HG03354 (cell line): ENCODE results near the gene WIPF3.

ENCODE experiments used
- ATAC-seq: cut with Tn5 transposase; IDR thresholded peaks from one replicate; pipeline ENCODE4 v1.9.1; 2021; ENCODE audit warnings: mild to moderate bottlenecking; ENCODE audit not compliant: unreplicated experiment, poor library complexity, severe bottlenecking

The WIPF3 gene, protein sequence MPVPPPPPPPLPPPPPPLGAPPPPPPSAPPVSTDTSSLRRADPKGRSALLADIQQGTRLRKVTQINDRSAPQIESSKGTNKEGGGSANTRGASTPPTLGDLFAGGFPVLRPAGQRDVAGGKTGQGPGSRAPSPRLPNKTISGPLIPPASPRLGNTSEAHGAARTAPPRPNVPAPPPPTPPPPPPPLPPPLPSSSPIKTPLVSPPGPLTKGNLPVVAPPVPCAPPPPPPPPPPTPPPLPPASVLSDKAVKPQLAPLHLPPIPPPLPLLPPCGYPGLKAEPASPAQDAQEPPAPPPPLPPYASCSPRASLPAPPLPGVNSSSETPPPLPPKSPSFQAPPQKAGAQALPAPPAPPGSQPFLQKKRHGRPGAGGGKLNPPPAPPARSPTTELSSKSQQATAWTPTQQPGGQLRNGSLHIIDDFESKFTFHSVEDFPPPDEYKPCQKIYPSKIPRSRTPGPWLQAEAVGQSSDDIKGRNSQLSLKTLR

DNA sequence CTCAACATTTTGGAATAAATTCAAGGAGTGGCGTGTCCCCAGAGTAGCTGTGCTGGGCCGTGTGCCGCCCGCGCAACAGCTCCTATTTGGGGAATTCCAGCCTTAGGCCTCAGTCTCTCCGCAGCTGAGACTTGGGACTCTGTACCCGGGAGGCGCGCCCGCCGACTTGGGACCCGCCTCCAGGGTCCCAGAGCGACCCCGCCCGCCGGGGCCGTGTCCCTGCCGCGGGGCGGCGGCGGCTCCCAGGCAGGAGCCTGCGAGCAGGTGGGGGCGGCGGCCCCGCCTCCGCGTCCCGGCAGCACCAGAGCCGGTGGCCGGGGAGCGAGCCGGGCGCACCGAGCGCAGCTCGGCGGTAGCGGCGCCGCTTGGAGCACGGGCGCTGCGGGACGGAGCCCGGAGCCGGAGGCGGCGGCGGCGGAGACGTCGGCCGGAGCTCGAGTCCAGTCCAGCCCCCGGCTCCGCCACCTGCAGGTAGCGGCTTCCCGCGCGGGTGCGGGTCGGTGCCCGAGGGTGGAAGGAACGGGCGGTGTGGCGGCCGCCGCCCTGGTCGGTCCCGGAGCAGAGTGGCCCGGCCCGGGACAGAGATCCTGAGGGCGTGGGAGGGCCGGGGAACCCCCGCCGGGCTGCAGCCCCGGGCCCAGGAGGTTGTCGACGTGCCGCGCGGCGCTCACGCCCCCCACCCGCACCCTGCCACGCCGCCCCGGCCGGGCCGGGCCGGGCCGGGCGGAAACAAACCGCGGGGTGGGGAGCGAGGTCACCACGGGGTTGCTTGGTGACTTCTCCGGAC lies at the start of gene WIPF3:
WIPF3 (plus strand) TSS at position 301 of the 787 bp plus-strand sequence. CDS start 28,217 bp downstream, outside the sequence.
- no peak for ATAC-seq

DNA sequence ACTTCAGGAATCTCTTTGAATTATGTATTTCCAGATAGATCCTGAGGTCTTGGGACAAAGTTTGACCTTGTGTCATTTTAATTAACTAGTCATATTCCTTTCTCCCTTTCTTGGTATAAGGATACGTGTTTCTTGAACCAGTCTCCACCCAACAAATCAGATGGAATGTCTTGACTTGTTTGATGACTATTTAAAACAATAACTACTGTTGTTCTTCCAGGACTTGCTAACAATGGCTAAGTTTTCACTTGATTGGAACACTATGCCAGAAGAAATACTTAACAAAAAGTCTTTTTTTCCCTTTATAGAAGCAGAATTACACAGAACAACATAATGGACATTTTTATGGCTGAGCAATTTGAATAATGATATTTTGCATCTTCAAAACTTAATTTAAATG lies 43.0 kb upstream of the WIPF3 start:
- no peak for ATAC-seq

- ATAC-seq: no peak
Measured at GRCh38 chr7:29764227-29764626, 42.1 kb upstream of the WIPF3 start.

DNA sequence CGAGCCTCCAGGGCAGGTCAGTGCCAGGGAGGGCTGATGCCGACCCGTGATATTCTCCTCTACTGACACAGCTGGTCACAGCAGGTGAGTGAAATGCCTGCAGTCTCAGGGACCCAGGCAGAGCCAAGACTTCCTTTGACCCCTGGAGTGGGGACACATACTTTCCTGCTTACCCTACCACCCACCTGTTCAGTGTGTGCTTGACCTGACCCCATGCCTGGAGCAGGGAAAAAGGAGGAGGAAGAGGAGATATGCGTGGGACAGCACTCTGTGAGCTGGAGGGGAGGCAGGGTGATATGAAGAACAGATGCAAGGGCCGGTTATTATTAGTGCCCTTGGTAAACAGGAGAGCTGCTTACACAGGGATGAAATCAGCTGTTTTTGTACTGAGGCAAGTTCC lies 40.8 kb upstream of the WIPF3 start:
- ATAC-seq: no peak

DNA sequence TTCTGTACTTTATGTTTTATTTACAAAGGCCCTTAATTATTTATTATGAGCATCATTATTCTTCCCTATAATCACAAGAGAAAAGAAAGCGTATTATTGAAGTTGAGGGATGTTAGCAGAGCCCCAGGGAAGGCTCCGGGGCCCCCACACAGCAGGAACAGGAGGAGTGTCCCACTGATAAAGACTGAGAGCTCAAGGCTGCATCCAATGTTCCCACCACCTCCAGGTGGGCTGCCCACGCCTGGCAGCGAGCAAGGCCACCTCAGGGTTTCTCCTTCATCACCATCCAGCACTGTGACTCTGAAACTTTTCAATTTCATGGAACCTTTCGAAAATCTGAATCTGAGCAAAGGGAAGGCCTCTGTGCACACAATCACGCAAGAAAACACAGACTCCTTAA lies 35.9 kb upstream of the WIPF3 start:
- no peak for ATAC-seq

DNA sequence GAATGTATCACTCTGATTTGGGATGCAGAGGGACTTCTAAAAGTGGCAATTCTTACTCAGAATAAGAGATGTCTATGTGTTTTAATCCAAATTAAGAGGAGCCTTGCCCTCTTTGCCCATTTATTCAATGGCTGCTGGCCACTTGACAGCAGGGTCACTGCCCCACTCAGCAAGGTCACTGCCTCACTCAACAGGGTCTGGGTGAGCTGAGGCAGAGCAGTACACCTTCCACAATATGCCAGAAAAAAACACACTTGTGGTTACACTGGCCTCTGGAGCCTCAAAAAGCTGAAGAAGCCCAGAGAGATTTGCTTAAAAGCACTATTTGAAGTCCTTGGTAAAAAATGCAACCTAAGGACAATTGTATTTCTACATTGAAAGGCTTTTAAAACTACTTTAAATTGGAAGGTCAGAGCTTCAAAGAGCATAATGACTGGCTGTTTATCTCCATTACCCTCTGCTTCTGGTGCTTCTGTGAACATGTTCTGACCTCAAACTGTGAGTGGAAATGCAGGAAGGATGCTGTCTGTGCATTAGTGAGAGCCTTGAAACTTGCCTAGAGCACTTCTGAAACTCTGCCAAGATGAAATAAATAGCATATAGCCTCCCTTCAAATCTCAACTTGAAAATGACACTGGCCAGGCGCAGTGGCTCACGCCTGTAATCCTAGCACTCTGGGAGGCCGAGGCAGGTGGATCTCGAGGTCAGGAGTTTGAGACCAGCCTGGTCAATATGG lies 35.1 kb upstream of the WIPF3 start:
- ATAC-seq: no peak

- no peak for ATAC-seq
Measured at GRCh38 chr7:29779017-29779416, 27.3 kb upstream of the WIPF3 start.

GRCh38 chr7:29780346-29780745 lies 26.0 kb upstream of the WIPF3 start:
- ATAC-seq: no peak

GRCh38 chr7:29783671-29784070 lies 22.6 kb upstream of the WIPF3 start:
- no peak for ATAC-seq

DNA sequence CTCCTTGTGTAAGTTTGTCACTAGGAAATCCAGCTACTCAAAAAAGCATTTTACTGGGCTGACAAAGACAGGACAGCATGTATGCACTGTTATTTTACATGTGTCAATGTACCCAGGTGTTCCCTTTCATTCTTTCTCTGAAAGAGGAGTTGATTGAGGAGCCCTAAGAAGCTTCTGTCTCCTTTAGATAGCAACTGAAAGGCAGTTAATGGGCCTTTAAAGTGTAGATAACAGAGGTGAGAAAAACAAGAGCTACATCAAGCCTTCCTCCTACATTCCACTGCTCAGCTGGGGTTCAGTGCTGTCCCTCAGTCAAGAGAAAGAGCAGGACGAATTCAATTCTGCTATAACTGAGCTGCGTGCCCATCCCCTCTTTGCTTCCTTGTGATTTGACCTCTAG lies 12.8 kb upstream of the WIPF3 start:
- no peak for ATAC-seq

DNA sequence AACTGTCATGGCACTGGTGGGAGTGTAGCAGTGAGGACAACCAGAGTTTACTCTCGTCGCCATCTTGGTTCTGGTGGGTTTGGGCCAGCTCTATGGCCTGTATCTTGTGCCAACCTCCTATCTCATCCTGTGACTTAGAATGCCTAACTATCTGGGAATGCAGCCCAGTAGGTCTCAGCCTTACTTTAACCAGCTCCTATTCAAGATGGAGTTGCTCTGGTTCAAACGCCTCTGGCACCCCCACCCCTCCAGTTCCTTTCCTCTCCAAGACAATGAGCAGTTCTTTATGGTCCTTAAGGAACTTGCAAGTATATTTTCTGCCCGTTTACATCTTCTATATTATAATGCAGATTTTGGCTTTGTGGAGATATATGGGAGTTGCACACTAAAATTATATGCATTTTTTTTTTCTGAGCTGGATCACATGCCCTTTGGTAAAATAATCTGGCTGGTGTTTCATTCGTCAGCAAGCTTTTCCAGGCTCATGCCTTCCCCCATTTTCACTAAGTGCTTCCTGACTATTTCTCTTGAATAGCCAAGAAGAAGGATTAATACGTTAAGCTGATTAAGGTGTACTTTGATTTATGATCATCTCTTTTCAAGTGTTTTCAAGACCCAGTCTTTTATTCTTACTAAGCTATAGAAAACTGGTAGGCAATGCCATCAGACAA lies 11.2 kb upstream of the WIPF3 start:
- ATAC-seq: no peak

- ATAC-seq: no peak
Measured at GRCh38 chr7:29795696-29796580, 10.4 kb upstream of the WIPF3 start.

DNA sequence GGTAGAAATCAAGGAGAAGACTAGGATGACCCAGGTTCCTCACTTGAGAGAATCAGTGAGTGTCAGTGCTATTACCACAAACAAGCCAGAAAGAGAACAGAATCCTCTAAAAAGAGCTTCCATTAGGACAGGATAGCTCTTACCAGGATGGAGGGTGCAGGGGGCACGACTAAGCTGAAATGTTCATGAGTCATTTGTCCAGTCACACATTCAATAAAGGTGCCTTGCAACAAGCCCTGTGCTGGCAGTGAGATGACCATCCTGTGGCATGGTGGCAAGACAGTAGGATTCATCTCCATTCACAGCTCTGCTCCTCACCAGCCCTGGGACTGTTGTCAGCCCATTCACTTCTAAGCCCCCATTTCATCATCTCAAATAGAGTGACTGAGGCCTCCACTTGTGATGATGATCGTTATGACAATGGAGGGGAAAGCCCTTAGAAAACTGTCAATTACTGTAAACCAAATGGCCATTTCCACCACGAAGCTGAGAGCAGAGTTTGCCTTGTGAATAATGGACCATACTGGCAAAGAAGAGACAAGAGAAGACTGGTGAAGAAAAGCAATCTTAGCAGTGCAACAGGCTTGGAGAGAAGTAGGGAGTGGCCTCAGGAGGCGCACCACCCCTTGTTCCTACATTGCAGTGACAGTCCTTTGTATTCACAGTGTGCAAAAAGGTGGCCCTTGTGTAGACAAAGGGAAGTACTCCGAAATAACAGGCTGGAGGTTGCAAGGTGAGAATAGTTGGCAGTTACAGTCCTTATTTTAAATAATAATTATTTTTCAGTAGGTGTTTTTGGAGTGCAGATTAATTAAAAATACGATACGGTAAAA lies 9.0 kb upstream of the WIPF3 start:
- ATAC-seq: no peak

- no peak for ATAC-seq
Measured at GRCh38 chr7:29798422-29798821, 7.9 kb upstream of the WIPF3 start.

DNA sequence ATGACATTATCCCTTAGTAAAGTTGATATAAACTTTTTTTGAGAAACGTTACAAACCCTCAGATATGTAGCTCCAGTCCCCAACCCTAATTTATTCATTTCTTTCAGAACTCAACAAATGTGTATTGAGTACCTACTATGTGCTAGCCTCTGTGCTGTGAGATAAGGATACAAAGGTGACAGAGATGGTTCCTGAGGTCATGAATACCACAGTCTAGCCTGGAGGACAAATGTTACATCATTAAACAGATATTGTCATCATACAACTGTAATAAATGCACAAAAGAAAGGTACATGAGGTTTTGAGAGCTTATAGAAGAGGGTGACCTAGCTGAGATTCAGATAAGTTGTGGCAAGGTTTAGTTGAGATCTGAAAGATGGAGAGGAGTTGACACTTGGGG lies 4.4 kb upstream of the WIPF3 start:
- ATAC-seq: no peak

DNA sequence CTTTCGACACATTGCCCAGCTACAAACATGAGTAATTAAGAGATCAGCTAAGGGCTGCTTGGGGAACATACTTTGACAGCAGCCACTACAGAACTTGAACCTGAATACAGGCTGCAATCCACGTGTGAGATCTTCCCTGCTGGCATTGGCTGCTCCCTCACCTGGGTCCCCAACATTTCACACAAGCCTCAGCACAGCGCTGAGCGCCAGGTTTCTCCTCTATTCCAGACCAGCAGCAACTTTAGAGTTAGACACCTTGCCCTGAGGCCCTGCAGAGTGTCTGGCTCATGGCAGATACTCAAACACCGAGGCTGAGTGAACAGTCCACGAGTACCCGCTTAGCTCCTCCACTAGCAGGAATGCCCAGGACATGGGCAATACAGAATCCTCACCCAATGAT lies 1.3 kb upstream of the WIPF3 start:
- ATAC-seq: no peak

GRCh38 chr7:29805886-29806207 lies 461 bp upstream of the WIPF3 start:
- no peak for ATAC-seq
